Astrocyte (in vitro differentiated cells and primary cell): Measurements from ENCODE around the gene NOXO1. TPM values are rescaled to one million over a fixed set of nuclear protein-coding genes. Genes with fewer than 3 reads are reported as not detected.

ENCODE experiments used
- DNase-seq: peaks from one replicate; pipeline ENCODE4 v3.0.0-alpha.2; 2010; ENCODE audit warnings: low read depth
- FAIRE-seq: peaks from 2 replicates; lab custom pipeline; 2011; peaks lifted over from hg19 to GRCh38; lab: Jason Lieb, UNC
- H2AFZ ChIP-seq: 2 replicates; pipeline ENCODE4 v1.6.0; 2012; ENCODE audit warnings: low read depth, low read length, inconsistent platforms
- H3K27ac ChIP-seq: 2 replicates; pipeline ENCODE4 v1.5.1; 2011; ENCODE audit warnings: low read depth, low read length, inconsistent platforms
- H3K27me3 ChIP-seq: 2 replicates; pipeline ENCODE4 v1.6.0; 2011; ENCODE audit warnings: low read length, inconsistent platforms; ENCODE audit not compliant: insufficient read depth
- H3K36me3 ChIP-seq: 2 replicates; pipeline ENCODE4 v1.5.1; 2011; ENCODE audit warnings: low read length, inconsistent platforms; ENCODE audit not compliant: insufficient read depth
- H3K4me1 ChIP-seq: 2 replicates; pipeline ENCODE4 v1.5.1; 2011; ENCODE audit warnings: low read length, inconsistent platforms; ENCODE audit not compliant: insufficient read depth
- H3K4me2 ChIP-seq: 2 replicates; pipeline ENCODE4 v1.6.0; 2012; ENCODE audit warnings: low read length, inconsistent platforms
- H3K4me3 ChIP-seq: 2 replicates; pipeline ENCODE4 v1.5.1; 2011; ENCODE audit warnings: low read depth, mild to moderate bottlenecking, low read length, inconsistent platforms; ENCODE audit not compliant: insufficient read depth
- H3K79me2 ChIP-seq: 2 replicates; pipeline ENCODE4 v1.6.0; 2012; ENCODE audit warnings: mild to moderate bottlenecking, low read length, inconsistent platforms; ENCODE audit not compliant: insufficient read depth
- H3K9ac ChIP-seq: 2 replicates; pipeline ENCODE4 v1.6.0; 2012; ENCODE audit warnings: mild to moderate bottlenecking, low read length, inconsistent platforms
- H3K9me3 ChIP-seq: 2 replicates; pipeline ENCODE4 v1.5.1; 2012; ENCODE audit warnings: low read depth, mild to moderate bottlenecking, low read length, inconsistent platforms; ENCODE audit not compliant: insufficient read depth
- H4K20me1 ChIP-seq: 2 replicates; pipeline ENCODE4 v1.6.0; 2012; ENCODE audit warnings: low read length, inconsistent platforms; ENCODE audit not compliant: insufficient read depth
- H3K27ac Mint-ChIP-seq: one replicate; pipeline ENCODE4 v1.8.0; 2021; ENCODE audit warnings: mild to moderate bottlenecking, mixed read lengths; ENCODE audit not compliant: unreplicated experiment
- H3K27me3 Mint-ChIP-seq: one replicate; pipeline ENCODE4 v1.8.0; 2021; ENCODE audit warnings: low read depth, mixed read lengths; ENCODE audit not compliant: unreplicated experiment
- H3K36me3 Mint-ChIP-seq: one replicate; pipeline ENCODE4 v1.8.0; 2021; ENCODE audit warnings: low read depth, mixed read lengths; ENCODE audit not compliant: unreplicated experiment
- H3K4me1 Mint-ChIP-seq: one replicate; pipeline ENCODE4 v1.8.0; 2021; ENCODE audit warnings: low read depth, mixed read lengths; ENCODE audit not compliant: unreplicated experiment
- H3K4me3 Mint-ChIP-seq: one replicate; pipeline ENCODE4 v1.8.0; 2021; ENCODE audit warnings: mild to moderate bottlenecking, moderate library complexity, mixed read lengths; ENCODE audit not compliant: unreplicated experiment
- H3K9me3 Mint-ChIP-seq: one replicate; pipeline ENCODE4 v1.8.0; 2021; ENCODE audit warnings: mild to moderate bottlenecking, mixed read lengths; ENCODE audit not compliant: unreplicated experiment
- CTCF ChIP-seq: IDR thresholded peaks from 2 replicates; pipeline ENCODE4 v1.5.1; 2011; ENCODE audit warnings: low read depth, mild to moderate bottlenecking, inconsistent platforms, low read length, moderate library complexity; ENCODE audit not compliant: insufficient read depth
- EZH2 ChIP-seq: IDR thresholded peaks from 2 replicates; pipeline ENCODE4 v1.6.1; 2012; ENCODE audit warnings: mild to moderate bottlenecking, low read length, inconsistent platforms; ENCODE audit not compliant: insufficient read depth
- total RNA-seq: library from RNA; stranded (reverse); gene quantifications from 2 replicates; pipeline ENCODE4 v1.2.1, GENCODE V29; 2021

The NOXO1 gene
- total RNA-seq, 1 donor from 2014 or later, result 0.89 TPM

GRCh38 chr16:1999866-2000514 lies 18.7 kb upstream of the NOXO1 start:
- Histone ChIP-seq H3K4me2 (no peak overlapping the region), H3K4me1 (peaks cover 14% of the 10 kb centered on the region), H3K36me3 (peaks cover 8% of the 10 kb centered on the region), H3K27me3 (no peaks in the 10 kb centered on the region), H4K20me1 (peaks cover 57% of the 10 kb centered on the region), H3K9ac (no peak overlapping the region), H2AFZ (no peak overlapping the region), H3K4me3 (no peak overlapping the region), H3K27ac (no peak overlapping the region), H3K9me3 (no peaks in the 10 kb centered on the region), H3K79me2 (peaks cover 40% of the 10 kb centered on the region)
- H3K27me3 Mint-ChIP-seq, result no peaks in the 10 kb centered on the region
- H3K36me3 Mint-ChIP-seq, result peaks cover 9% of the 10 kb centered on the region
- no peak for FAIRE-seq
- peaks cover 2% of the 10 kb centered on the region for H3K4me1 Mint-ChIP-seq
- no peak for TF ChIP-seq CTCF
- TF ChIP-seq EZH2, result no peak
- H3K27ac Mint-ChIP-seq, result no peak overlapping the region
- no peaks in the 10 kb centered on the region for H3K9me3 Mint-ChIP-seq
- no peak overlapping the region for H3K4me3 Mint-ChIP-seq
- no peak for DNase-seq

- no peak overlapping the region for H3K4me2 ChIP-seq
- peaks cover 9% of the 10 kb centered on the region for H3K36me3 Mint-ChIP-seq
- TF ChIP-seq CTCF (no peak), EZH2 (no peak)
- peaks cover 8% of the 10 kb centered on the region for H3K36me3 ChIP-seq
- H3K4me1 ChIP-seq, result peaks cover 6% of the 10 kb centered on the region
- no peak overlapping the region for H2AFZ ChIP-seq
- H3K9ac ChIP-seq, result no peak overlapping the region
- peaks cover 2% of the 10 kb centered on the region for H3K4me1 Mint-ChIP-seq
- no peak overlapping the region for H3K4me3 Mint-ChIP-seq
- DNase-seq (no peak), FAIRE-seq (no peak)
- H3K27me3 ChIP-seq, result no peaks in the 10 kb centered on the region
- no peaks in the 10 kb centered on the region for H3K9me3 Mint-ChIP-seq
- H3K79me2 ChIP-seq, result peaks cover 31% of the 10 kb centered on the region
- H3K9me3 ChIP-seq, result no peaks in the 10 kb centered on the region
- no peaks in the 10 kb centered on the region for H3K27me3 Mint-ChIP-seq
- H3K4me3 ChIP-seq, result no peak overlapping the region
- no peak overlapping the region for H3K27ac ChIP-seq
- H3K27ac Mint-ChIP-seq, result no peak overlapping the region
- H4K20me1 ChIP-seq, result peaks cover 49% of the 10 kb centered on the region
These were observed 17.9 kb upstream of the NOXO1 start for GRCh38 chr16:1998852-1999801.
